HFFc6 (cell line): ENCODE results near the gene ETV5. TPM values are rescaled to one million over a fixed set of nuclear protein-coding genes. Genes with fewer than 3 reads are reported as not detected.
"Not testable (repeated sequence)": the region's sequence is repeated elsewhere in the genome, so short reads cannot be mapped to it uniquely, and the experiment has no call there.

Source experiments
- DNase-seq: peaks from one replicate; pipeline ENCODE4 v3.0.0-alpha.2; 2018
- H3K27ac Mint-ChIP-seq: 2 replicates; pipeline ENCODE4 v1.8.0; 2020; ENCODE audit warnings: mild to moderate bottlenecking, mixed read lengths
- H3K27me3 Mint-ChIP-seq: 2 replicates; pipeline ENCODE4 v1.8.0; 2021; ENCODE audit warnings: mild to moderate bottlenecking, moderate library complexity, mixed read lengths; ENCODE audit not compliant: insufficient read depth
- H3K36me3 Mint-ChIP-seq: 2 replicates; pipeline ENCODE4 v1.8.0; 2021; ENCODE audit warnings: low read depth, mixed read lengths
- H3K4me1 Mint-ChIP-seq: 2 replicates; pipeline ENCODE4 v1.8.0; 2020; ENCODE audit warnings: low read depth, mixed read lengths
- H3K4me3 Mint-ChIP-seq: 2 replicates; pipeline ENCODE4 v1.8.0; 2020; ENCODE audit warnings: mild to moderate bottlenecking, moderate library complexity, mixed read lengths
- H3K9me3 Mint-ChIP-seq: 2 replicates; pipeline ENCODE4 v1.8.0; 2020; ENCODE audit warnings: mild to moderate bottlenecking, mixed read lengths
- CTCF ChIP-seq: fragments of 200-600 bp; sonication (generic); IDR thresholded peaks from 2 replicates; pipeline ENCODE4 v1.5.0; 2021; ENCODE audit warnings: antibody characterized with exemption, mild to moderate bottlenecking
- total RNA-seq, 6 experiments: library from RNA; stranded (reverse); fragmentation: NEBNext Ultra II Directional; extraction: Animal tissue kit (Norgen Biotek cat#: 25700); gene quantifications; 2 replicates in 1 of 6; 3 replicates in 5 of 6; pipeline ENCODE4 v1.2.3, GENCODE V29; 2021

The ETV5 gene
- total RNA-seq, 6 experiments from 2014 or later: 48.6 to 69.3 (median 52.5) TPM

- Mint-ChIP-seq H3K27ac (no peak overlapping the region), H3K4me1 (peaks cover 24% of the 10 kb centered on the region), H3K4me3 (no peak overlapping the region), H3K27me3 (peaks cover 29% of the 10 kb centered on the region), H3K36me3 (peaks cover 2% of the 10 kb centered on the region; the same call in 1 of the 2 replicates), H3K9me3 (0 out of 2 replicates have a peak, but pooled peaks cover 2% of the 10 kb centered on the region)
- DNase-seq: no peak
- TF ChIP-seq CTCF: no peak
These were observed 86.0 kb downstream of the ETV5 start for GRCh38 chr3:186022931-186023330.

GRCh38 chr3:186021673-186022362, 87.1 kb downstream of the ETV5 start:
- H3K36me3 Mint-ChIP-seq: peaks cover 7% of the 10 kb centered on the region
- H3K4me3 Mint-ChIP-seq: peak overlapping the region; percentile 7; the same call in 1 of the 2 replicates
- peak; percentile 95 for DNase-seq
- H3K27me3 Mint-ChIP-seq: peaks cover 34% of the 10 kb centered on the region
- H3K27ac Mint-ChIP-seq: no peak overlapping the region
- TF ChIP-seq CTCF: no peak
- H3K9me3 Mint-ChIP-seq: peaks cover 8% of the 10 kb centered on the region
- H3K4me1 Mint-ChIP-seq: peaks cover 24% of the 10 kb centered on the region

GRCh38 chr3:186021250-186021649, 87.6 kb downstream of the ETV5 start:
- peaks cover 24% of the 10 kb centered on the region for H3K4me1 Mint-ChIP-seq
- H3K36me3 Mint-ChIP-seq: peaks cover 12% of the 10 kb centered on the region
- not testable (repeated sequence) for DNase-seq, H3K4me3 Mint-ChIP-seq, H3K27ac Mint-ChIP-seq
- H3K9me3 Mint-ChIP-seq: peaks cover 14% of the 10 kb centered on the region
- peaks cover 34% of the 10 kb centered on the region for H3K27me3 Mint-ChIP-seq

- peaks cover 28% of the 10 kb centered on the region for H3K27me3 Mint-ChIP-seq
- H3K27ac Mint-ChIP-seq: not testable (repeated sequence)
These were observed 89.6 kb downstream of the ETV5 start for GRCh38 chr3:186019288-186019687.

GRCh38 chr3:186014866-186015265, 94.0 kb downstream of the ETV5 start:
- peaks cover 18% of the 10 kb centered on the region for H3K9me3 Mint-ChIP-seq
- H3K4me3 Mint-ChIP-seq: no peak overlapping the region
- H3K27ac Mint-ChIP-seq: no peak overlapping the region

More at GRCh38 chr3:186019288-186019687, 89.6 kb downstream of the ETV5 start:
- not testable (repeated sequence) for H3K4me3 Mint-ChIP-seq, DNase-seq
- H3K9me3 Mint-ChIP-seq: peaks cover 18% of the 10 kb centered on the region
- peaks cover 18% of the 10 kb centered on the region for H3K36me3 Mint-ChIP-seq
- peaks cover 14% of the 10 kb centered on the region for H3K4me1 Mint-ChIP-seq

GRCh38 chr3:186013312-186013711, 95.6 kb downstream of the ETV5 start:
- Mint-ChIP-seq H3K36me3 (peaks cover 18% of the 10 kb centered on the region), H3K27me3 (peaks cover 28% of the 10 kb centered on the region), H3K9me3 (peaks cover 18% of the 10 kb centered on the region), H3K27ac (no peak overlapping the region), H3K4me1 (no peaks in the 10 kb centered on the region), H3K4me3 (no peak overlapping the region)
- no peak for DNase-seq
- no peak for TF ChIP-seq CTCF

More at GRCh38 chr3:186014866-186015265, 94.0 kb downstream of the ETV5 start:
- Mint-ChIP-seq H3K36me3 (peaks cover 18% of the 10 kb centered on the region), H3K4me1 (no peaks in the 10 kb centered on the region), H3K27me3 (peaks cover 33% of the 10 kb centered on the region)
- DNase-seq: no peak
- TF ChIP-seq CTCF: no peak
